ENCODE results near the gene SSC5D.

The SSC5D gene

DNA sequence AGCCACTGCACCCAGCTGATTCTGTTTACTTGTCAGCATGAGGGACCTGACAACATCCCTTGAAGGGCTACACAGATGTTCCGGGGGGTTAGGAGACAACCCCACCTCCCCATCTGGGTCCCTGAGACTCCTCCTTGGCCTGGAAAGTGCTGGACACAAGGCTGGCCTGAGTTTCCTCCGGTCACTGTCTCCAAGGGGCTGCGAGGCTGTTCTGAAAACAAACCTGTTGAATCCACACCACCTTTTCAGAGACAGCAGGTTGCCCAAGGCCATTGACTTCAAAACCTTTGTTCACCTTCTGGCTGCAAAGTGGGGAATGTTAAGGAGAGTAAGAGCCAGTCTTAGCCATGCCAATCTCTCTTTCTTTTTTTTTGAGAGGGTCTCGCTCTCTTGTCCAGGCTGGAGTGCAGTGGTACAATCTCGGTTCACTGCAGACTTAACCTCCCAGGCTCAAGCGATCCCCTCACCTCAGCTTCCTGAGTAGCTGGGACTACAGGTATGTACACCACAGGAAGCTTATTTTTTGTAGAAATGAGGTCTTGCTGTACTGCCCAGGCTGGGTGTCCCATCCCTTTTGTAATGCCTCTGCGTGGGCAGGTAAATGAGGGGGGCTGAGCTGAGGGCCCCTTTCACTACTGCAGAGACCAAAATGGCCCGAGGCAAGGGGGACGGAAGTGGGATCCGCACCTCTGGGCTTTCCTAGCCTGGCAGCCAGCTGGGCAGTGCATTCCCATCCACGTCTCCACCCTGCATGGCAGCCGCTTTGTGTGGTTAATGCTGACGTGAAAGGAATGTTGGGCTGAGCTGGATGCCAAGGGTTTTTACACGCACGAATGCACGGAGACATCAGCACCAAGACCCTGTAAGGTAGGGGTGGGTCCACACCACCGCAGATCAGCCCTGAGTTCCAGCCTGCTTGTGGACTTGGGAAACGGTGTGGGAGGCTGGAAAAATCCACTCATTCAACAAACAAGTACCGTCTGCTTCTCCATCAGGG, 13.7 kb upstream of the SSC5D start:
- no peak for DNase-seq

DNA sequence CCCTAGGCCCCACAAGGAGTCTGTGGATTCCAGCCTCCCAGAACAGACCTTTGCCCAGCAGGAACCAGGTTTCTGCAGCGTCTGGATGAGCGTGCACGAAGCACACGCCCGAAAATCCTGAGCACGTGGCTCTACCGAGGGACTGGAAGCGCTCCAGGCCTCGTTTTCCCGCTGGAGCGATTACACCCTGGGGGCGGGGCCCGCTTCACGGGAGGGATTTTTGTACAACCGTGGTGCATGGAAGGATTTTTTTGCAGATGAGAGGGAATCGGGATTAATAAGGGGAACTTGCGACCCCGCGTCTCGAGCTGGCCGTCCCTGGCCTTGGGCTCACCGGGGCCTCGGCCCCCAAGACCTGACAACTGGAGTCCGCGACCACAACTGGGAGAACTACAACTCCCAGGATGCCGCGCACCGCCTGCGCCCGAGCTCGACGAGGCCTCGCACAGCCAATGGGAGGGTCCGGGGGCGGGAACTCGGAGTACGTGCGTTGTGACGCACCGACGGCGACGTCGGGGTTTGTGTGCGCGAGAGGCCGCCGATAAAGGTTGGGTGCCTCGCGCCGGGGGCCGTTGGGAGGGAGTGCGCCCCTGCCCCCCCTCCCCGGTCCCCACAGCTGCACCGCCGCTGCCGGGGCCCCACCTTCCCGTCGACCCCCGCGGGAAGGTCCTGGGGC, 12.0 kb upstream of the SSC5D start, which contains the start of gene ZNF628:
TSS of gene ZNF628 (plus strand) at position 518 of the 676 bp plus-strand sequence. CDS start 3,294 bp downstream, outside the sequence.
- peak; percentile 96 for DNase-seq

DNA sequence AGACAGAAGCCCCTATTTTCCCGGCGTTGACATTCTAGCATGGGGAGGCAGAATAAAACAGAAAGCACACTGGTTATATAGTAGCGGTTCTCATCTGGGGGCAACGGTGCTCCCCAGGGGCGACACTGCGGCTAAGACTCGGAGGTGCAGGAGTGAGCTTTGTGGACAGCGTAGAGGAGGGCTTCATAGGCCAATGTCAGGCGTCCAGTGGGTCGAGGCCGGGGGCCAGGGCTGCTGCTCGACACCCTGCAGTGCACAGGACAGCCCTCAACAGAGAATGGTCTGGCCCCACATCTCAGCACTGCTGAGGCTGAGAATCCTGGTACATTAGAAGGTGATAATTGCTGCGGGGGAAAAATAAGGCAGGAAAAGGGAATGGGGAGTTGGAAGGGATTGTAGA, 10.3 kb upstream of the SSC5D start:
- no peak for DNase-seq

DNA sequence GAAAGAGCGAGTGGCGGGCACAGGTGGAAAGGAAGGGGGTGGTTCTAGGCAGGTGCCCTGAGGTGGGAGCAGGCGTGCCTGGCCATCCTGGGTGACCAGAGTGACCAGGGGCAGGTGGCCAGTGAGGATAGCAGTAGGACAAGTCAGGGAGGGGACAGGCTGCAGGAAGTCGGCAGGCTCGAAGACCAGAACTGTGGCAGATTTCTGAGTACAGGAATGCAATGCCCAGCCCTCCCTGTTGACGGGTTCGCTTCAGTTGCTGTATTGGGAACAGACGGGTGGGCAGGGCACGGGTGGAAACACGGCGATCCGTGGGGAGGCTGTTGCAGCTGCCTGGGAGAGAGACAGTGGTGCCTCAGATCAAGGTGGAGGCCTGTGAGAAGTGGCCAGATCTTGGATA, 9.9 kb upstream of the SSC5D start:
- no peak for DNase-seq

DNA sequence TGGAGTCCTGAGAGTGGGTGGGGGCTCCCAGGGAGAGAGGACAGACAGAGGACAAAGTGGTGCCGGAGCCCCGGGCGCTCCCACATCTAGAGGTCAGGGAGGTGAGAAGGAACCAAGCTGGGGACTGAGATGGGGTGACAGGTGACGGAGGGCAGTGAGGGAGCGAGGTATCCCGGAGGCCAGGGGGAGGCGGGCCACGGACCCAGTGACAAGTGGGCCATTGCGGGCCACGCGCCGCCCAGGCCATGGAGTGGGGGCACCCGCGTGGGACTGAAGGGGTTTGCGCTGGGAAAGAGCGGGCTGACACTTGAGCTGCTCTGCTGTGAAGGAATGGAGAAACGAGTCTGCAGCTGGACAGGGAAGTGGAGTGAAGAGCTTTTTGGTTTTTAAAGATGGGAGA, 9.2 kb upstream of the SSC5D start:
- DNase-seq: no peak

- DNase-seq: no peak
Observed at GRCh38 chr19:55479451-55480230, 8.6 kb upstream of the SSC5D start.

GRCh38 chr19:55481148-55481793, 7.0 kb upstream of the SSC5D start:
- no peak for DNase-seq

GRCh38 chr19:55481794-55482155, 6.5 kb upstream of the SSC5D start:
- DNase-seq: no peak

- DNase-seq: no peak
Observed at GRCh38 chr19:55482156-55482961, 5.9 kb upstream of the SSC5D start.

DNA sequence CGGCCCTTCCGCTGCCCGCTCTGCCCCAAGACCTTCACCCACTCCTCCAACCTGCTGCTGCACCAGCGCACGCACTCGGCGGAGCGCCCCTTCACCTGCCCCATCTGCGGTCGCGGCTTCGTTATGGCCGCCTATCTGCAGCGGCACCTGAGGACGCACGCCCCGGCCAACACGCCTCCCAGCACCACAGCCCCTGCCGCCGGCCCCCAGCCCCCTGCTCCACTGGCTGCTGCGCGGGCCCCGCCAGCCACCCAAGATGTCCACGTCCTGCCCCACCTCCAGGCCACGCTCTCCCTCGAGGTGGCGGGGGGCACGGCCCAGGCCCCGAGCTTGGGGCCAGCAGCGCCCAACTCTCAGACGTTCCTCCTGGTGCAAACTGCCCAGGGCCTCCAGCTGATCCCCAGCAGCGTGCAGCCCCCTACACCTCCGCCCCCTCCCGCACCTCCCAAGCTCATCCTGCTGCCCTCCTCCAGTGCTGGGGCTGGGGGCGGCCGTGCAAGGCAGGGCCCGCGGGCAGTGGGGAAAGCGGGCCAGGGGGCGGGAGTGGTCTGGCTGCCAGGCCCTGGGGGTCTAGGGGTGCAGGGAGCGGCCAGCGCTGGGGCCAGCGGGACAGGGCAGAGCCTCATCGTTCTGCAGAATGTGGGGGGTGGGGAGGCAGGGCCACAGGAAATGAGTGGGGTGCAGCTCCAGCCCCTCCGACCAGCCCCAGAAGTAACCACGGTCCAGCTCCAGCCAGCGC, 5.1 kb upstream of the SSC5D start:
- no peak for DNase-seq

DNA sequence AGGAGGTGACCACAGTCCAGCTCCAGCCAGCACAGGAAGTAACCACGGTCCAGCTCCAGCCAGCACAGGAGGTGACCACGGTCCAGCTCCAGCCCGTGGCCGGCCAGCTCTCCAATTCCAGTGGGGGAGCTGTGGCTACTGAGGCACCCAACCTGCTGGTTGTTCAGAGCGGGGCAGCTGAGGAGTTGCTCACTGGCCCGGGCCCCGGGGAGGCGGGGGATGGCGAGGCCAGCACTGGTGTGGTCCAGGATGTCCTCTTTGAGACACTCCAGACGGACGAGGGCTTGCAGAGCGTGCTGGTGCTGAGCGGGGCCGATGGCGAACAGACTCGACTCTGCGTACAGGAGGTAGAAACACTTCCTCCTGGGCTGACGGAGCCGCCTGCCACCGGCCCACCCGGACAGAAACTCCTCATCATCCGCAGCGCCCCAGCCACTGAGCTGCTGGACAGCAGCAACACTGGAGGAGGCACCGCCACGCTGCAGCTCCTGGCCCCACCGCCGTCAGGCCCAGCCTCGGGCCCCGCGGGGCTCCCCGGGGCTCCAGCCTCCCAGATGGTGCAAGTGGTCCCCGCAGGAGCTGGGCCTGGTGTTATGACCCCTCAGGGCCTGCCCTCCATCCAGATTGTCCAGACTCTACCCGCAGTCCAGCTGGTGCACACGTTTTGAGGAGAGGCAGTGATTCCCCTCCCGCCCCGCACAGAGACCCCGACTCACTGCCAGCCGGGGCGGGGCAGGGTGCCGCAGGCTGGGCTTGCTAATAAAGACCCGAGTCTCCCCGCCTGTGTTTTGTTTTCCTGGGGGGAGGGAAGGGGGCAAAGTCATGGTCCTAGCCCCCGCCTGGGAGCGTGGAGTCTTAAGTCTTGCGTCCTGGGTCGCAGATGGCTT, 4.3 kb upstream of the SSC5D start:
- no peak for DNase-seq

DNA sequence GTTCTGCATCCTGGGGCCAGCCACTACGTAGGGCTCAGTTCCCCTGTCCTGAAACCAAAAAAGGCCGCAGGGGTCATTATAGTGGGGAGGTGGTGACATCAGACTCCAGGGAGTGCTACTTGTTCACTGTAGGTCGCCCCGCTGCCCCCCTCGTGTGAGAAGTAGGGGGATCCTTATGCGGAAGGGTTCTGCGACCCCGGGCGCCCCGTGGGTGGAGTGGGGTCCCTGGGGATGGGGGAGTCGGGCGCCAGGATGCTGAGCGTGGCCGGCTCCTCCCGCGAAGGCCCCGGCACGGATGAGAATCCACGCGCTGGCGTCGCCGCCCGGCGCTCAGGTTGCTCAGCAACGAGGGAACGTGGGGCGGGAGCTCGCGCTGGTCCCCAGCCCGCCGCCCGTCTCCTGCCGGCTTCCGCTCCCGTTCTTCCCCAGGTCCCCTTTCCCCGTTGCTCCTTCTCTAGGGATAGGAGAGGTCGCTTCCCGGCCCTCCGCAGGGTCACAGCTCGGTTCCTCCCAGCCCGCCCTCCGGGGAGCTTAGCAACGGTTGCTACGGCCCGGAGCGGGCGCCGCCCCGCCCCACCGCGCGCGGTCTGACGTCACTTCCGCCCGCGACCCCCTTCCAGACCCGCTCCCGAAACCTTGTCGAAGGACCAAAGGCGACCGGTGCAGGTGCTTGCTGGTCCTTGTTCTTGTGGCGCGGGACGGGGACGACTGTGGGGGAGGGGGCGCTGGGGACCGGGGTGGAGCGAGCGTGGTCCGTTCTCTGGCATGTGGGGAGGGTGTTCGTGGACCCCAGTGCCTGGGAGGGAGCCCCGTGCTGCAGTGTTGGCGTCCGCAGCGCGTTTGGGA, 3.4 kb upstream of the SSC5D start, which contains the start of gene NAT14:
TSS of gene NAT14 (plus strand) at position 596 of the 846 bp plus-strand sequence. CDS start 521 bp downstream, outside the sequence.
- DNase-seq: peak; percentile 89

GRCh38 chr19:55485439-55486011, 2.7 kb upstream of the SSC5D start:
- DNase-seq: no peak

DNA sequence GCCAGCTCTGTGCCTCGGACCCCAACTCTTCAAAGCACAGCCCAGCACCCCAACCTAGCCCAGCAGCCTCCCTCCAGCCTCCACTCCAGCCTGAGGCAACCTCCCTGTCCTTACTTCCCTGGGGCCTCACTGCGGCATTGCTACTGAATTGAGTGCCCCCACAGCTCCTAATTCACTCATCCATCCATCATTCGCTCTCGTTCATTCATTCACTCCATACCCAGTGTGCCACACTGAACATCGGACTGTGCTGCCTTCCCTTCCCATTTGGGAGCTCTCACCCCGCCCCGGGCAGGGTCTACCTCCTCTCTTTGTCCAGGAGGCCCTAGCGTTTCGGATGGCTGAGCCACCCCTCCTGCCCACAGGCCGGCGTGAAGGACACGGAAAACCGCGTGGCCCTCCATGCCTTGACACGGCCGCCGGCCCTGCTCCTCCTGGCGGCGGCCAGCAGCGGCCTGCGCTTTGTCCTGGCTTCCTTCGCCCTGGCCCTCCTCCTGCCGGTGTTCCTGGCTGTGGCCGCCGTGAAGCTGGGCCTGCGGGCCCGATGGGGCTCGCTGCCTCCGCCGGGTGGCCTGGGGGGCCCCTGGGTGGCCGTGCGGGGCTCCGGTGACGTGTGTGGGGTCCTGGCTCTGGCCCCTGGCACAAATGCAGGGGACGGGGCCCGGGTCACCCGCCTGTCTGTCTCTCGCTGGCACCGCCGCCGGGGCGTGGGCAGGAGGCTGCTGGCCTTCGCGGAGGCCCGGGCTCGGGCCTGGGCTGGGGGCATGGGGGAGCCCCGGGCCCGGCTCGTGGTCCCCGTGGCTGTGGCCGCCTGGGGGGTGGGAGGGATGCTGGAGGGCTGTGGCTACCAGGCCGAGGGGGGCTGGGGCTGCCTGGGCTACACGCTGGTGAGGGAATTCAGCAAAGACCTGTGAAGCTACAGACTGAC, 1.9 kb upstream of the SSC5D start:
- DNase-seq: no peak

DNA sequence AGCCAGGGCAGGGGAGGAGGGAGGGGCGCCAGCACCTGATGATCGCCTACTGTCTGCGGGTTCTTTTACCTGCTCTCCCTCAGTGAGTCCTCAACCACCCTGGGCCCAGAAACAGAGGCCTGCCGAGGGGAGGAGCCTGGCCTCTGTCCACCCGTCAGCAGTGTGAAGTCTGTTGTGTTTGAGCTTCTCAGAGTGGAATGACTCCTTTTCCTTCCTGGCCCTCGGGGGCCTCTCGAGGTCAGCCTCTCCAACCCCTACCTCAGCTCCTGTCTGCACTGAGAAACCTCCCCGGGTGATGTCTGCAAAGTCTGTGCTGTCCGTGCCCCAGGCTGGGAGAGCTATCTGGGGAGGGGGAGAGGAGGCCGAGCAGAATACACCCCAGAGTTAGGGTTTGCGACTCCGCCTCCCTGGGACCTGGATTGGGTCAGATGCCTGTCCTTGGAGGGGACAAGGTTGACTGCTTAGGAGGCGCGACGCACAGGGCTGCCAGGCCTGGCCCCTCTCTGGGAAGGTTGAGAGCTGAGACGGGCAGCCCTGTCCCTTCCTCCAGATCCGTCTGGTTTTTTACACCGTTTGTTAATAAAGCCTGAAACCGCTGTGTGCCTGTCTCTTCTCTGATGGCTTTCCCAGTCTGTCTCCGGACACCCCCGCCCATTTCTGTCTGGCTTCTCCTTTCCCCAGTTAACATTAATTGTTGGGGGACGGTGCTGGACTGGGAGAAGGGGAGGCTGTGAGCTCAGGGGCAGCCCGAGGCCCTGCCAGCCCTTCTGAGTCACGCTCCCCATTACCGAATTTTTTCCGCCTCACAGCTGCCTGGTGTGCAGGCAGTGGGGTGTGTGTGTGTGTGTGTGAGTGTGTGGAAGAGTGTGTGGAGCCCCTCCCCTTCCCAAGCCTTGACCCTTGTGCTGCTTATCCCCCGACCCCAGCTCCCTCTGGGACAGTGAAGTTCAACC, 989 bp upstream of the SSC5D start:
- DNase-seq: peak; percentile 72
